OCI-LY1 (cell line): ENCODE measurements around the gene TOP3B.

Source experiments
- EZH2 ChIP-seq: fragments of 200-600 bp; sonication (generic), shearing (Covaris generic); IDR thresholded peaks from 2 replicates; pipeline ENCODE4 v1.8.0; 2017; ENCODE audit warnings: borderline replicate concordance, mixed run types, mild to moderate bottlenecking, antibody characterized with exemption, low read length, moderate library complexity, mixed read lengths
- TF ChIP-seq, protein P1 (sequence below): fragments of 200-600 bp; sonication (generic), shearing (Covaris generic); IDR thresholded peaks from 2 replicates; pipeline ENCODE4 v1.5.1; 2017; ENCODE audit warnings: mild to moderate bottlenecking, antibody characterized with exemption, low read length, moderate library complexity, mixed read lengths

DNA sequence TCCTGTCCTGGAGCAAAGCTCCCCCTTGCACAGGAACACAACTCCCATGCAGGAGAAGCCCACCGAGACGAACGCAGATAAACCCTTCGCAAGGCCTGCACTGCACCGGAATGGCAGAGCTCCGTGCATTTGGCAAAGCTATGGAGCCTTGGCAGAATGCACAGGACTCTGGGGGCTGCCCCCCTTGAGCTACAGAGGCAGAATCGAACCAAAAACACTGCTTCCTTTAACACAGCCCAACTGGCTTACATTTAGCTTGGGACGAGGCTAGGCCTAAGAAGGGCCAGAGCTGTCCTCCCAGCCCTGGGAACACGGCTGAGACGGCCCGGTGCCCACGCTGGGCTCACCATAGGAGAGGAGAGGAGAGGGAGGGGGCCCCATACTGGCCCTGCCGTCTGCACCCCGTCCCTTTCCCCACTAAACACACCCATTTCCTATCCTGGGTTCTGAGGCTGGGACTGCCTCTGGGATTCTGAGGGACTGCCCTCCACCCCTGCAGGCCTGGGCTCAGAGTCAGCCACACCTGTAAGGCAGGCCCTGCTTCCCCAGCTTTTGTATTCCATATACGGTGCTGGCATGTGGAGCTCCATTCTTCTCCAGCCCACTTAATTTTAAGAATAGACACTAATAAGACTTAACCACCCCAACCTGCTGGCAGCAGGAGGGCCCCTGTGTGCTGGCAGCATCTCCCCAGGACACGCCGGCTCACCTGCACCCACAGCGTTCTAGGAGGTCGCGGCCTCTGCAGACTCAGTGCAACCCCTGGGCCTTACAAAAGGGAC is 62.9 kb downstream of the TOP3B start:
- TF ChIP-seq, protein P1, sequence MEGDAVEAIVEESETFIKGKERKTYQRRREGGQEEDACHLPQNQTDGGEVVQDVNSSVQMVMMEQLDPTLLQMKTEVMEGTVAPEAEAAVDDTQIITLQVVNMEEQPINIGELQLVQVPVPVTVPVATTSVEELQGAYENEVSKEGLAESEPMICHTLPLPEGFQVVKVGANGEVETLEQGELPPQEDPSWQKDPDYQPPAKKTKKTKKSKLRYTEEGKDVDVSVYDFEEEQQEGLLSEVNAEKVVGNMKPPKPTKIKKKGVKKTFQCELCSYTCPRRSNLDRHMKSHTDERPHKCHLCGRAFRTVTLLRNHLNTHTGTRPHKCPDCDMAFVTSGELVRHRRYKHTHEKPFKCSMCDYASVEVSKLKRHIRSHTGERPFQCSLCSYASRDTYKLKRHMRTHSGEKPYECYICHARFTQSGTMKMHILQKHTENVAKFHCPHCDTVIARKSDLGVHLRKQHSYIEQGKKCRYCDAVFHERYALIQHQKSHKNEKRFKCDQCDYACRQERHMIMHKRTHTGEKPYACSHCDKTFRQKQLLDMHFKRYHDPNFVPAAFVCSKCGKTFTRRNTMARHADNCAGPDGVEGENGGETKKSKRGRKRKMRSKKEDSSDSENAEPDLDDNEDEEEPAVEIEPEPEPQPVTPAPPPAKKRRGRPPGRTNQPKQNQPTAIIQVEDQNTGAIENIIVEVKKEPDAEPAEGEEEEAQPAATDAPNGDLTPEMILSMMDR: no peak
- no peak for TF ChIP-seq EZH2
